Spleen (tissue), 11 donors: Measurements from ENCODE around the gene ITCH. TPM values are rescaled to one million over a fixed set of nuclear protein-coding genes. Genes with fewer than 3 reads are reported as not detected.
"Not testable (repeated sequence)": the region's sequence is repeated elsewhere in the genome, so short reads cannot be mapped to it uniquely, and the experiment has no call there.

Source experiments
- DNase-seq: peaks from one replicate; pipeline ENCODE4 v3.0.0-alpha.2; 2020
- H3K27ac ChIP-seq, 8 donors: fragments of 200-600 bp; sonication (generic) in 7 of 8; 1 replicate in 4 of 8; 2 replicates in 4 of 8; pipeline versions ENCODE4 v1.5.0 to v1.8.0; 2016 to 2021; ENCODE audit warnings: inconsistent platforms in 4 of 8, mild to moderate bottlenecking in 4 of 8, moderate library complexity in 1 of 8
- H3K27me3 ChIP-seq, 7 donors: fragments of 200-600 bp; sonication (generic) in 6 of 7; replicated peaks in 1 of 7; 1 replicate in 4 of 7; 2 replicates in 3 of 7; pipeline versions ENCODE4 v1.5.0 to v1.8.0; 2016 to 2021; ENCODE audit warnings: inconsistent platforms in 3 of 7, mild to moderate bottlenecking in 1 of 7
- H3K36me3 ChIP-seq, 6 donors: fragments of 200-600 bp; sonication (generic) in 5 of 6; 1 replicate in 4 of 6; 2 replicates in 2 of 6; pipeline versions ENCODE4 v1.5.0 to v1.8.0; 2016 to 2021; ENCODE audit warnings: inconsistent platforms in 2 of 6
- H3K4me1 ChIP-seq, 6 donors: fragments of 200-600 bp; sonication (generic) in 5 of 6; 1 replicate in 3 of 6; 2 replicates in 3 of 6; pipeline versions ENCODE4 v1.5.0 to v1.8.0; 2016 to 2021; ENCODE audit warnings: inconsistent platforms in 3 of 6
- H3K4me3 ChIP-seq, 8 donors: fragments of 200-600 bp; sonication (generic) in 7 of 8; 1 replicate in 4 of 8; 2 replicates in 4 of 8; pipeline versions ENCODE4 v1.5.0 to v1.8.0; 2016 to 2021; ENCODE audit warnings: inconsistent platforms in 4 of 8, mild to moderate bottlenecking in 4 of 8, moderate library complexity in 2 of 8
- H3K9me3 ChIP-seq, 8 donors: fragments of 200-600 bp; sonication (generic) in 7 of 8; 1 replicate in 4 of 8; 2 replicates in 4 of 8; pipeline versions ENCODE4 v1.5.0 to v1.8.0; 2016 to 2021; ENCODE audit warnings: inconsistent platforms in 4 of 8
- POLR2A ChIP-seq, 3 donors: fragments of 450-650 bp; IDR thresholded peaks; one replicate each; pipeline ENCODE4 v1.5.1; 2017; ENCODE audit warnings: antibody characterized with exemption in 3 of 3, mild to moderate bottlenecking in 1 of 3
- POLR2AphosphoS5 ChIP-seq, 3 donors: sonication (generic); formaldehyde crosslinking; IDR thresholded peaks; one replicate each; pipeline ENCODE4 v1.5.1; 2017; ENCODE audit warnings: antibody characterized with exemption in 3 of 3
- WGBS, 5 donors: extraction: QIAGEN DNeasy Blood & Tissue Kit in 3 of 5; methylation state at CpG; one replicate each; pipeline versions ENCODE4 v1.1.5 to v1.1.7; 2013 to 2018; 5-methylcytosine and 5-hydroxymethylcytosine counted together
- intact Hi-C: fragments of 100-400 bp; cut with DNase I; formaldehyde crosslinking; loops from one replicate; pipeline ENCODE4 v1.15.0; 2023; ENCODE audit warnings: low total_unique reads
- polyA plus RNA-seq, 3 donors: library from polyadenylated mRNA; stranded (reverse); fragments of 200-250 nt; gene quantifications; one replicate each; pipeline ENCODE4 v1.2.1, GENCODE V29; 2013
- total RNA-seq, 7 donors: library from RNA; depleted of rRNA in 3 of 7; stranded (reverse); fragments of >200 nt in 3 of 7; fragmentation: NEBNext Ultra II Directional in 4 of 7; extraction: Animal tissue kit (Norgen Biotek cat#: 25700) in 4 of 7; gene quantifications; one replicate each; pipeline versions ENCODE4 v1.1.0 to v1.2.1, GENCODE V29; 2016 to 2021
- TF ChIP-seq, protein P1 (sequence below), 11 experiments: fragments of 200-600 bp in 7 of 11; fragments of 450-650 bp in 4 of 11; sonication (generic) in 4 of 11; IDR thresholded peaks in 8 of 11; conservative IDR thresholded peaks in 3 of 11; 1 replicate in 7 of 11; 2 replicates in 4 of 11; pipeline versions ENCODE4 v1.4.0 to v1.8.0; 2016 to 2021; ENCODE audit warnings: antibody characterized with exemption in 11 of 11, inconsistent platforms in 4 of 11, mild to moderate bottlenecking in 1 of 11
- donor health status: healthy with polysubstance abuse.
- donor health status: DM: no; HTN: no; CAD: no; lungs with moderate emphysema.
- donor health status: DM: no; HTN: no; CAD: no.
- donor health status: Bipolar disorder and iron deficiency.
- donor health status: healthy.
- donor health status: DM: no; HTN: no; CAD: no.
- donor health status: DM: yes; HTN: yes; CAD: no.

ITCH gene
- total and polyA plus RNA-seq, 10 donors: 6.9 to 72.7 (median 61.6) TPM

- peak in 1 of 3 donors; percentile 13 for TF ChIP-seq POLR2AphosphoS5 (IDR thresholded peaks at IDR 0.05)
- DNase-seq: not testable (repeated sequence)
These were observed 42.2 kb downstream of the ITCH start for GRCh38 chr20:34405247-34405651.

DNA sequence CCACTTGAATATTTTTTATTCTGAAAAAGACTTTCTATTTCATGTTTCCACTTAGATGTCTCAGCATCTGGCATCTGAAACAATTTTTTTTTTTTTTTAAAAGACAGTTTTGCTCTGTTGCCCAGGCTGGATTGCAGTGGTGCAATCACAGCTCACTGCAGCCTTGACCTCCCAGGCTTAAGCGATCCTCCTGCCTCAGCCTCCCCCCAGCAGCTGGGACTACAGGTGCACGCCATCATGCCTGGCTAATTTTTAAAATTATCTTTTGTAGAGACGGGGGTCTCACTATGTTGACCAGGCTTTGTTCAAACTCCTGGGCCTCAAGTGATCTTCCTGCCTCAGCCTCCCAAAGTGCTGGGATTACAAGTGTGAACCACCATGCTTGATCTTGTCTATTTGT, 42.9 kb downstream of the ITCH start:
- H3K36me3 ChIP-seq: peaks cover 3 to 65% (median 15%) of the 10 kb centered on the region in 6 donors

More at GRCh38 chr20:34405247-34405651, 42.2 kb downstream of the ITCH start:
- H3K27ac ChIP-seq: peak overlapping the region in 7 of 8 donors; percentile 10 to 74 (median 56)
- WGBS, 5 donors: 52 to 68% (median 55%) methylated on average over 10 of the region's 10 CpGs
- H3K4me1 ChIP-seq: peaks cover 30 to 74% (median 53%) of the 10 kb centered on the region in 6 donors
- H3K4me3 ChIP-seq, H3K9me3 ChIP-seq, intact Hi-C loops, H3K27me3 ChIP-seq: not testable (repeated sequence)
- peaks cover 0 to 64% (median 11%) of the 10 kb centered on the region in 6 donors for H3K36me3 ChIP-seq

GRCh38 chr20:34407962-34408474, 44.9 kb downstream of the ITCH start:
- Histone ChIP-seq H3K4me3 (no peak overlapping the region), H3K4me1 (peaks cover 25 to 59% (median 37%) of the 10 kb centered on the region in 6 donors), H3K9me3 (no peaks in the 10 kb centered on the region), H3K27ac (no peak overlapping the region), H3K36me3 (peaks cover 3 to 69% (median 24%) of the 10 kb centered on the region in 6 donors), H3K27me3 (no peaks in the 10 kb centered on the region)
- TF ChIP-seq POLR2A (IDR thresholded peaks at IDR 0.05) (no peak), POLR2AphosphoS5 (IDR thresholded peaks at IDR 0.05) (no peak)
- TF ChIP-seq, protein P1, sequence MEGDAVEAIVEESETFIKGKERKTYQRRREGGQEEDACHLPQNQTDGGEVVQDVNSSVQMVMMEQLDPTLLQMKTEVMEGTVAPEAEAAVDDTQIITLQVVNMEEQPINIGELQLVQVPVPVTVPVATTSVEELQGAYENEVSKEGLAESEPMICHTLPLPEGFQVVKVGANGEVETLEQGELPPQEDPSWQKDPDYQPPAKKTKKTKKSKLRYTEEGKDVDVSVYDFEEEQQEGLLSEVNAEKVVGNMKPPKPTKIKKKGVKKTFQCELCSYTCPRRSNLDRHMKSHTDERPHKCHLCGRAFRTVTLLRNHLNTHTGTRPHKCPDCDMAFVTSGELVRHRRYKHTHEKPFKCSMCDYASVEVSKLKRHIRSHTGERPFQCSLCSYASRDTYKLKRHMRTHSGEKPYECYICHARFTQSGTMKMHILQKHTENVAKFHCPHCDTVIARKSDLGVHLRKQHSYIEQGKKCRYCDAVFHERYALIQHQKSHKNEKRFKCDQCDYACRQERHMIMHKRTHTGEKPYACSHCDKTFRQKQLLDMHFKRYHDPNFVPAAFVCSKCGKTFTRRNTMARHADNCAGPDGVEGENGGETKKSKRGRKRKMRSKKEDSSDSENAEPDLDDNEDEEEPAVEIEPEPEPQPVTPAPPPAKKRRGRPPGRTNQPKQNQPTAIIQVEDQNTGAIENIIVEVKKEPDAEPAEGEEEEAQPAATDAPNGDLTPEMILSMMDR (IDR thresholded peaks at IDR 0.05 in 8 of 11, conservative IDR thresholded peaks at IDR 0.05 in 3 of 11): no peak
- DNase-seq: no peak
- intact Hi-C loops: no loop called here
- WGBS, 5 donors: 78 to 91% (median 85%) methylated on average over 9 of the region's 9 CpGs

More for the DNA sequence above, 42.9 kb downstream of the ITCH start:
- H3K4me3 ChIP-seq, intact Hi-C loops, H3K9me3 ChIP-seq, H3K27me3 ChIP-seq, DNase-seq: not testable (repeated sequence)
- peak overlapping the region in 4 of 8 donors; percentile 50 to 74 (median 60) for H3K27ac ChIP-seq
- peaks cover 30 to 70% (median 53%) of the 10 kb centered on the region in 6 donors for H3K4me1 ChIP-seq
- 83 to 93% (median 85%) methylated on average over 3 of the region's 3 CpGs for WGBS, 5 donors

DNA sequence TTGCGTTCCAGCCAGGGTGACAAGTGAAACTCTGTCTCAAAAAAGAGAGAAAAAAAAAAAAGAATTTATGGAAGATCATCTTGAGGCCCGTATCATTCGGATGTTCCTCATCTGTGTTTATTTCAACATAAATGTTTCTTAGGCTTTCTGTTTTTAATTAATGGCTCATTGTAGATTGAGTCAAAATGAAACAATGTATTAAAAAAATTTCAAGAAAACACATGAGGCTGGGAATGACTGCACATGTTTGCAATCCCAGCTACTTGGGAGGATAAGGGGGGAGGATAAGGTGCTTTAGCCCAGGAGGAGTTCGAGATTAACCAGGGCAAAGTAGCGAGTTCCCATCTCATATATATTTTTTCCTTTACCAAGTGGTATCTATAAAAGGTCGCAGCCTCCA, 47.3 kb downstream of the ITCH start:
- DNase-seq: no peak
- Histone ChIP-seq H3K36me3 (peaks cover 3 to 83% (median 40%) of the 10 kb centered on the region in 6 donors), H3K27me3 (no peaks in the 10 kb centered on the region), H3K9me3 (no peaks in the 10 kb centered on the region), H3K4me3 (no peak overlapping the region), H3K27ac (no peak overlapping the region), H3K4me1 (peaks cover 7 to 48% (median 23%) of the 10 kb centered on the region in 6 donors)
- no peak for TF ChIP-seq POLR2AphosphoS5 (IDR thresholded peaks at IDR 0.05)
- TF ChIP-seq, protein P1 (IDR thresholded peaks at IDR 0.05 in 8 of 11, conservative IDR thresholded peaks at IDR 0.05 in 3 of 11): no peak
- no peak for TF ChIP-seq POLR2A (IDR thresholded peaks at IDR 0.05)
- intact Hi-C loops: no loop called here
- 92 to 98% (median 97%) methylated on average over 6 of the region's 6 CpGs for WGBS, 5 donors

GRCh38 chr20:34412453-34412852, 49.4 kb downstream of the ITCH start:
- H3K4me3 ChIP-seq: no peak overlapping the region
- H3K4me1 ChIP-seq: peaks cover 0 to 44% (median 23%) of the 10 kb centered on the region in 6 donors
- H3K36me3 ChIP-seq: peaks cover 3 to 98% (median 47%) of the 10 kb centered on the region in 6 donors
- 91 to 97% (median 94%) methylated on average over 3 of the region's 3 CpGs for WGBS, 5 donors
- DNase-seq: no peak
- H3K27me3 ChIP-seq: no peaks in the 10 kb centered on the region
- H3K27ac ChIP-seq: no peak overlapping the region
- intact Hi-C loops: no loop called here
- no peaks in the 10 kb centered on the region for H3K9me3 ChIP-seq
- no peak for TF ChIP-seq POLR2A (IDR thresholded peaks at IDR 0.05)
- no peak for TF ChIP-seq POLR2AphosphoS5 (IDR thresholded peaks at IDR 0.05)
- TF ChIP-seq, protein P1 (IDR thresholded peaks at IDR 0.05 in 8 of 11, conservative IDR thresholded peaks at IDR 0.05 in 3 of 11): no peak

GRCh38 chr20:34414525-34414924, 51.5 kb downstream of the ITCH start:
- H3K27me3 ChIP-seq, DNase-seq, H3K4me3 ChIP-seq, H3K9me3 ChIP-seq, intact Hi-C loops: not testable (repeated sequence)
- Histone ChIP-seq H3K4me1 (peaks cover 0 to 39% (median 21%) of the 10 kb centered on the region in 6 donors), H3K36me3 (peaks cover 2 to 99% (median 51%) of the 10 kb centered on the region in 6 donors), H3K27ac (peak overlapping the region in 6 of 8 donors; percentile 45 to 73 (median 63))
- 92 to 96% (median 96%) methylated on average over 10 of the region's 10 CpGs for WGBS, 5 donors
